ENCODE results near the gene WDPCP.
"Not testable (repeated sequence)": the region's sequence is repeated elsewhere in the genome, so short reads cannot be mapped to it uniquely, and the experiment has no call there.

WDPCP gene

GRCh38 chr2:63093502-63093901 lies 494.8 kb downstream of the WDPCP start:
- DNase-seq, result no peak

- no peak for DNase-seq
Measured at GRCh38 chr2:63092857-63093256, 495.4 kb downstream of the WDPCP start.

- no peak for DNase-seq
Measured at GRCh38 chr2:63092401-63092800, 495.9 kb downstream of the WDPCP start.

GRCh38 chr2:63086687-63087086 lies 501.6 kb downstream of the WDPCP start:
- DNase-seq, result no peak

- DNase-seq, result no peak
Measured at GRCh38 chr2:63081404-63081803, 506.9 kb downstream of the WDPCP start.

GRCh38 chr2:63078852-63079606 lies 509.2 kb downstream of the WDPCP start:
- peak; percentile 66 for DNase-seq

- not testable (repeated sequence) for DNase-seq
Measured at GRCh38 chr2:63074399-63074798, 513.9 kb downstream of the WDPCP start.

- no peak for DNase-seq
Measured at GRCh38 chr2:63073994-63074393, 514.3 kb downstream of the WDPCP start.

- DNase-seq, result no peak
Measured at GRCh38 chr2:63071664-63072063, 516.6 kb downstream of the WDPCP start.

All from NCI-H82 (cell line).